Gastrocnemius medialis (tissue), 4 donors: ENCODE data around the gene SETD1B. TPM values are rescaled to one million over a fixed set of nuclear protein-coding genes. Genes with fewer than 3 reads are reported as not detected.

Experiments used
- ATAC-seq, 2 donors: fragments of 150-250 bp; one replicate each; pipeline ENCODE4 v1.9.1; 2016
- DNase-seq, 2 donors: peaks; one replicate each; pipeline ENCODE4 v3.0.0-alpha.2; 2019
- H3K27ac ChIP-seq, 4 donors: fragments of 200-600 bp; sonication (generic); 1 replicate in 1 of 4; 2 replicates in 3 of 4; pipeline ENCODE4 v1.5.1; 2016 to 2018; ENCODE audit warnings: mild to moderate bottlenecking in 2 of 4, moderate library complexity in 1 of 4
- H3K27me3 ChIP-seq, 3 donors: fragments of 200-600 bp; sonication (generic) in 2 of 3; 1 replicate in 1 of 3; 2 replicates in 2 of 3; pipeline versions ENCODE4 v1.5.1 to v1.6.0; 2016 to 2019; ENCODE audit warnings: mild to moderate bottlenecking in 1 of 3, moderate library complexity in 1 of 3
- H3K36me3 ChIP-seq, 2 donors: fragments of 200-600 bp; sonication (generic) in 1 of 2; one replicate each; pipeline ENCODE4 v1.5.1; 2017 to 2018
- H3K4me1 ChIP-seq, 2 donors: fragments of 200-600 bp; sonication (generic) in 1 of 2; one replicate each; pipeline ENCODE4 v1.5.1; 2016 to 2017; ENCODE audit warnings: mild to moderate bottlenecking in 2 of 2
- H3K4me3 ChIP-seq, 4 donors: fragments of 200-600 bp; sonication (generic) in 3 of 4; 1 replicate in 1 of 4; 2 replicates in 3 of 4; pipeline ENCODE4 v1.5.1; 2016 to 2019; ENCODE audit warnings: mild to moderate bottlenecking in 2 of 4
- H3K9me3 ChIP-seq, 3 donors: fragments of 200-600 bp; sonication (generic) in 2 of 3; 1 replicate in 1 of 3; 2 replicates in 2 of 3; pipeline ENCODE4 v1.5.1; 2016 to 2019
- CTCF ChIP-seq, 5 experiments: fragments of 450-650 bp in 3 of 5; fragments of 200-600 bp in 2 of 5; sonication (generic) in 2 of 5; IDR thresholded peaks in 4 of 5; conservative IDR thresholded peaks in 1 of 5; 1 replicate in 4 of 5; 2 replicates in 1 of 5; pipeline ENCODE4 v1.5.1; 2016 to 2019; ENCODE audit warnings: antibody characterized with exemption in 5 of 5, mild to moderate bottlenecking in 3 of 5, moderate library complexity in 3 of 5
- POLR2A ChIP-seq, 2 donors: fragments of 450-650 bp; IDR thresholded peaks; one replicate each; pipeline ENCODE4 v1.6.1; 2017; ENCODE audit warnings: antibody characterized with exemption in 2 of 2, mild to moderate bottlenecking in 2 of 2, moderate library complexity in 2 of 2
- in situ Hi-C, 4 donors: fragments of 200-750 bp; cut with MboI; loops; one replicate each; pipeline versions ENCODE4 v1.15.0 to v1.8.0; 2017; ENCODE audit warnings: low sequenced_read_pairs in 4 of 4
- intact Hi-C: fragments of 100-400 bp; cut with DNase I; formaldehyde crosslinking; loops from one replicate; pipeline ENCODE4 v1.15.1; 2023; ENCODE audit warnings: low total_unique reads
- total RNA-seq, 4 donors: library from RNA; depleted of rRNA; stranded (reverse); fragments of >200 nt; gene quantifications; one replicate each; pipeline versions ENCODE4 v1.1.0 to v1.2.3, GENCODE V29; 2016

Gene SETD1B
- total RNA-seq, 4 donors from 2014 or later = 2.2 to 9.3 (median 6.2) TPM

GRCh38 chr12:121791671-121792551 lies 11.9 kb upstream of the SETD1B start:
- in situ Hi-C loops = loop anchor here in 3 of 4 donors (5.0 to 10.0 kb wide), 3 partner anchors 93 to 97 kb away; partner anchors contain the start of gene PSMD9 (in 3 of the 3)
- H3K9me3 ChIP-seq = no peaks in the 10 kb centered on the region
- intact Hi-C loops = no loop called here
- ATAC-seq = no peak
- H3K27ac ChIP-seq = no peak overlapping the region
- no peaks in the 10 kb centered on the region for H3K27me3 ChIP-seq
- peaks cover 39 to 40% of the 10 kb centered on the region in 2 donors for H3K4me1 ChIP-seq
- no peaks in the 10 kb centered on the region for H3K36me3 ChIP-seq
- no peak for TF ChIP-seq CTCF (IDR thresholded peaks at IDR 0.05 in 4 of 5, conservative IDR thresholded peaks at IDR 0.05 in 1 of 5)
- TF ChIP-seq POLR2A (IDR thresholded peaks at IDR 0.05) = no peak
- no peak overlapping the region for H3K4me3 ChIP-seq
- no peak for DNase-seq

GRCh38 chr12:121792607-121793439 lies 11.0 kb upstream of the SETD1B start:
- DNase-seq (no peak), ATAC-seq (no peak)
- peak overlapping the region in 3 of 4 donors; percentile 56 to 73 (median 59) for H3K4me3 ChIP-seq
- no peaks in the 10 kb centered on the region for H3K9me3 ChIP-seq
- in situ Hi-C loops = loop anchor here in 3 of 4 donors (5.0 to 10.0 kb wide), 3 partner anchors 92 to 98 kb away; partner anchors contain the start of gene PSMD9 (in 3 of the 3)
- H3K4me1 ChIP-seq = peaks cover 45 to 46% of the 10 kb centered on the region in 2 donors
- no peaks in the 10 kb centered on the region for H3K36me3 ChIP-seq
- TF ChIP-seq CTCF (IDR thresholded peaks at IDR 0.05 in 4 of 5, conservative IDR thresholded peaks at IDR 0.05 in 1 of 5) (no peak), POLR2A (IDR thresholded peaks at IDR 0.05) (no peak)
- H3K27me3 ChIP-seq = no peaks in the 10 kb centered on the region
- intact Hi-C loops = no loop called here
- no peak overlapping the region for H3K27ac ChIP-seq

- no peak for ATAC-seq
- in situ Hi-C loops = loop anchor here in 3 of 4 donors (5.0 to 10.0 kb wide), 3 partner anchors 91 to 99 kb away; partner anchors contain the start of gene PSMD9 (in 3 of the 3)
These were observed 10.4 kb upstream of the SETD1B start, which contains the start of gene RHOF for GRCh38 chr12:121793440-121793837. TSS of gene RHOF (minus strand) at chr12:121793688. CDS start at chr12:121793633, 55 bp downstream.

More at GRCh38 chr12:121793440-121793837, 10.4 kb upstream of the SETD1B start, which contains the start of gene RHOF:
- Histone ChIP-seq H3K27ac (peak within 1 kb of the TSS; percentile 97 to 100 (median 99)), H3K4me1 (peaks cover 51 to 53% of the 10 kb centered on the region in 2 donors), H3K4me3 (peak within 1 kb of the TSS; percentile 56 to 73 (median 59)), H3K36me3 (no peaks in the 10 kb centered on the region), H3K27me3 (no peaks in the 10 kb centered on the region), H3K9me3 (no peaks in the 10 kb centered on the region)
- intact Hi-C loops = no loop called here
- no peak for DNase-seq
- TF ChIP-seq CTCF (IDR thresholded peaks at IDR 0.05 in 4 of 5, conservative IDR thresholded peaks at IDR 0.05 in 1 of 5) (no peak), POLR2A (IDR thresholded peaks at IDR 0.05) (no peak)
